Subcutaneous adipose tissue (tissue), 4 donors: ENCODE data around the gene MGRN1. TPM values are rescaled to one million over a fixed set of nuclear protein-coding genes. Genes with fewer than 3 reads are reported as not detected.

Experiments
- total RNA-seq, 4 donors: library from RNA; depleted of rRNA; stranded (reverse); fragments of >200 nt; gene quantifications; one replicate each; pipeline ENCODE4 v1.1.0, GENCODE V29; 2016
- TF ChIP-seq, protein P1 (sequence below): fragments of 450-650 bp; IDR thresholded peaks from one replicate; pipeline ENCODE4 v1.5.1; 2016; ENCODE audit warnings: low read depth, mild to moderate bottlenecking, control low read depth, antibody characterized with exemption, moderate library complexity

Gene MGRN1
- total RNA-seq, 4 donors from 2014 or later = 21.2 to 44.5 (median 25.2) TPM

DNA sequence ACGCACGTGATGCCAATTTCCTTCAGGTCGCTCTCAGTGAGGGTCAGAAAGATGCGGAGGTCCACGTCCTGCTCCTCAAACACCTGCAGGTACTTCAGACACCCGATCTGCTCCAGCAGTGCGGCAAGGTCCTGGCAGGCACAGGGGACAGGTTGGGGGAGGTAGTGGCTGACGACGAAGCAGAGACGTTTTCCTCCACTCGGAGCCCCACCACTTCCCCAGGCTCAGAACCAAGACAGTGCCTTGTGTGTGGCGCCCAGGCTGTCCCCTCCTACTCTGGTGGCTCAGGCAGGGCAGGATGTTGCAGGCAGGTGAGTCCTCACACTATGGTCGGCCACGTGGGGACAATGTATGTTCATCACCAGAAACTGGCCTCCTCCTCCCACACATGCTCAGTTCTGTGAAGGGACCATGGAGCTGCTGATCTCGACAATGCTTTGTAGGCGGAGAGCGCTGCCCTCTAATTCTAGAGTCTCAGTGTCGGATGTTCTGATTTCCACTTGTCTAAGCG lies 74.5 kb downstream of the MGRN1 start:
- TF ChIP-seq, protein P1, sequence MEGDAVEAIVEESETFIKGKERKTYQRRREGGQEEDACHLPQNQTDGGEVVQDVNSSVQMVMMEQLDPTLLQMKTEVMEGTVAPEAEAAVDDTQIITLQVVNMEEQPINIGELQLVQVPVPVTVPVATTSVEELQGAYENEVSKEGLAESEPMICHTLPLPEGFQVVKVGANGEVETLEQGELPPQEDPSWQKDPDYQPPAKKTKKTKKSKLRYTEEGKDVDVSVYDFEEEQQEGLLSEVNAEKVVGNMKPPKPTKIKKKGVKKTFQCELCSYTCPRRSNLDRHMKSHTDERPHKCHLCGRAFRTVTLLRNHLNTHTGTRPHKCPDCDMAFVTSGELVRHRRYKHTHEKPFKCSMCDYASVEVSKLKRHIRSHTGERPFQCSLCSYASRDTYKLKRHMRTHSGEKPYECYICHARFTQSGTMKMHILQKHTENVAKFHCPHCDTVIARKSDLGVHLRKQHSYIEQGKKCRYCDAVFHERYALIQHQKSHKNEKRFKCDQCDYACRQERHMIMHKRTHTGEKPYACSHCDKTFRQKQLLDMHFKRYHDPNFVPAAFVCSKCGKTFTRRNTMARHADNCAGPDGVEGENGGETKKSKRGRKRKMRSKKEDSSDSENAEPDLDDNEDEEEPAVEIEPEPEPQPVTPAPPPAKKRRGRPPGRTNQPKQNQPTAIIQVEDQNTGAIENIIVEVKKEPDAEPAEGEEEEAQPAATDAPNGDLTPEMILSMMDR = no peak

DNA sequence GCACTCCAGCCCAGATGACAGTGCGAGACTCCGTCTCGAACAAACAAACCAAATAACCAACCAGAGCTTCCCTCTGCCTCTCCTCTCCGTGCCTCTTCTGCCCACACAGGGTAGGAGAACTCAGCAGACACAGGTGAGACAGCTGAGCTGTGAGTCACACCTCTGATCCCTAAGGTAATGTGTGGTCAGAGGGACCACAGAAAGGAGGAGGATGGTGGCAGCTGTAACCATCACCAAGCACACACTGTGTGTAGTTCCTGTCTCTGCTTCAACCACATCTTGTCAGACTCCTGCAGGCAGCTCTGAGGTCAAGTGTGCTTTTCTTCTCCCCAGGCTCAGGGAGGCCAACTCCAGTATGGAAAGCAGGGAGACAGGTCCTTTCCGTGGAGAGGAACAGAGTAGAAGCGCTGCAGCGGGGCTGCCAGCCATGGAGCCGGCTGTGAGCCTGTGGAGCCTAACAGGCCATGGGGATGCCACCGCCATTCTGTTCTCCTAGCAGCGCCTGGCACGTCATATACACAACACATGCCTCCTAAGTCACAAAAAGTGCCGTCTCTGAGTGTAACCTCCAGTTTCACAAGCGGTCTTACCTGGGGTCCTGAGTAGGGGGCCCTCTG lies 75.9 kb downstream of the MGRN1 start:
- TF ChIP-seq, protein P1 = no peak

DNA sequence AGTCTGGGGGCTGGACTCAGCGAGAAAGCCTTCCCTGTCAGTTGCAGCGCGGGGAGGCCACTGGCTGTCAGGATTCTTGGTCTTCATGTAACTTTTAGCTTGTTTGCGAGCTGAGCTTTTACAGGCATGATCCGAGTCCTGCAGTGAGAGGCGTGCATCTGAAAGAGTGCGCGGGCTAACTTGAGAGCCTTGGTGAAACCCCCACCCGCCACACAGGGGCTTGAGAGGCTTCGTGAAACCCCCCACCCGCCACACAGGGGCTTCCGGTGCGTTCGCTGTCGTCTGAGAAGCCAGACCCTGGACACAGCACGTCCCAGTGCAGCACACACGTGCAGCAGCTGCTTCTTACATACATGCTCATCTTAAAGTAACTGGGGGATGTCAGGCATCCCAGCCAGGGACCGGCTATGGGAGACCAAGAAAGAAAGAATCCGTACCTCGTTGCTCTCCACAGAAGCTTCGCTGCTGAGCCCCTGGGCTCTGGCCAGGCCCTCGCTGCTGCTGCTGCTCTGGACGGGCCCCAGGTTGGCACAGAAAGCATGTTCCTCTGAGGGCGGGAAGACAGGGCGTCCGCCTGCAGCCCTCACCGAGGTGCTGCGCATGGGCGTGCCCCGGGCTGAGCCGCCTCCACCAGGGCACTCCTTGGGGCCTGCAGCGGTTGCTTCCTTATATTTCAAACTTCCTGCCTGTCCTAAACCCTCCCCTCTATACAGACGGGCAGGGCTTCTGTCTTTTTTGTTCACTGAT lies 76.5 kb downstream of the MGRN1 start:
- TF ChIP-seq, protein P1 = no peak

DNA sequence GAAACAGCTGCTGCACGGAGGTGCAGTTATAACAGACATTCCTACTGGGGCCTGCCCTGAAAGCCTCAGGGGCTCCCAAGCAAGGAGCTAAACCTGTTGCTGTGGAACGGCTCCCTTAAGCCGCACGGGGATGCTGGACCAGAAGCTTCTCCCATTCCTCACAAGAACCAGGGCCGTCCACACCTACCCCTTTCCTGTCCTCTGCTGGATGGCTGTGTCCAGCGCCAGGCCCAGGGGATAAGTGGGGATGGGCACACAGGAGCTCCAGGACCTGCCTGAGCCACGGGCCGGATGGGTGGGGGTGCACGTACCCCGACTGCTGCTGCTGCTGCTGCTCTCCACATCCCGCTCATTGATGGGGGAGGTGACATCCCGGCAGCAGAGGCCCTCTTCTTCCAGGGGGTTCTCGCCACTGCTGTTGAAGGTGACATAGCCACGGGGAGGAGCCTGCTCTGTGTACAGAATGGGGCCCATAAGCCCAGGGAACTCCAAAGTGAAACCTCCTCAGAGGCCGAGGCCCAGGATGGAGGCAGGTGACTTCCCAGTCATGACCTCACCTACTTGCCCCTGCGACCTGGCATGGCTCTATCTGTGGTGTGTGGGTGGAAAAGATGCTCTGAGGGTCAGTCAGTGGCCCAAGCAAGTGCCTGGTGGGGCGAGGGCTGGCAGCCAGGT lies 77.3 kb downstream of the MGRN1 start:
- TF ChIP-seq, protein P1 = no peak

DNA sequence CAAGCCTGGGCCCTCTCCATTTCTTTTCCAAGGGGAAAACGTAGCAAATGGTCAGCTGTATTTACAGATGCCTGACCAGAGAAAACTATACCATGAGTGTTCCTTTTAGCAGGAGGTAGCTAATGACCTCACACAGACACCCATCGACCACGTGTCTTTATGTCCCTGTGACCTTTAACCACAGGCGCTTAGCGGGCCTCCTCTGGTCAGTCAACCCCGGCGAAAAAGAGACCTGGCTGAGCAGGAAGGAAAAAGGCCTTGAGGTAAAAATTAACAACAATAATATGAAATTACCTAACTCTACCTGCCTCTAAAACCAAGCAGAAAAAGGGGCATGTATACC lies 77.8 kb downstream of the MGRN1 start:
- TF ChIP-seq, protein P1 = no peak

DNA sequence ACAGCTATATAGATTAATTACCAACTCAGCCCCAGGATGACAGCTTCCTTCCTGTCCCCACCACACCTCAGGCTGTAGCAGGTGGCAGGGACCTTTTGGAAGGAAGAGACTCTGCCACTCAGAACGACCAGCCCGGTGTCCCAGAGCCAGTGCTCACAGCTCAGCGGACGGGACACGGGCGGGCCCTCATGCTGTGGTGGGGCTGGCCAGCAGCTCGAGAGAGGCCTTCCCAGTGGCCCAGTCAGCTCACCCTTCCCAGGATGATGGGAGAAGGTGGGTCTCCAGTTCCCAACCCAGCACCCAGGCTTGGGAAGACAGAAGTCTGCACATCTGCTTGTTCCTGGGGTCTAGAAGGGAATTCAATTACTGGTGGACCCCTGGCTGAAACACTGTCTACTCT lies 79.3 kb downstream of the MGRN1 start:
- TF ChIP-seq, protein P1 = no peak

DNA sequence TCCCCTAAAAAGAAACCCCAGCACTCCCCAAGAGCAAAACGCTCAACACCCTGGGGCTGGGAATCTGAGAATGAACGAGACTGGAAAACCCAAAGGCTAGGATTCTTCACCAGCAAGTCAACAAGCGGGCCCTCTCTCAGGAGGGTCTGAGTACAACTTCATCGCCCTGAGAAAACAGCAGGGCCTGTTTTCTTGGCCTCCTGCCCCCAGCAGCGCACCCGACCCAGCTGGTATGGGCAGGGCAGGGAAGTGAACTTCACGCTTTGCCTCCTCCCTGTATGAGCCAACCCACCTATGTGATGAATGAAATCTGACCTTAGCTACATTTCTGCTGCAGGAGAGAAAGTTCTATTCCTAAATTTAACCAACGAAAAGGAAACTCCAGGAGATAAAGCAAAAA lies 79.9 kb downstream of the MGRN1 start:
- TF ChIP-seq, protein P1 = no peak
